GM12801 (cell line): ENCODE results near the gene FAM151A.

ENCODE experiments used
- TF ChIP-seq, protein P1 (sequence below): IDR thresholded peaks from one replicate; pipeline ENCODE4 v1.5.1; 2011; ENCODE audit warnings: control low read depth; ENCODE audit not compliant: insufficient read length; ENCODE audit errors: extremely low read depth

Gene FAM151A

GRCh38 chr1:54624466-54625464 lies 1.4 kb upstream of the FAM151A start:
- TF ChIP-seq, protein P1, sequence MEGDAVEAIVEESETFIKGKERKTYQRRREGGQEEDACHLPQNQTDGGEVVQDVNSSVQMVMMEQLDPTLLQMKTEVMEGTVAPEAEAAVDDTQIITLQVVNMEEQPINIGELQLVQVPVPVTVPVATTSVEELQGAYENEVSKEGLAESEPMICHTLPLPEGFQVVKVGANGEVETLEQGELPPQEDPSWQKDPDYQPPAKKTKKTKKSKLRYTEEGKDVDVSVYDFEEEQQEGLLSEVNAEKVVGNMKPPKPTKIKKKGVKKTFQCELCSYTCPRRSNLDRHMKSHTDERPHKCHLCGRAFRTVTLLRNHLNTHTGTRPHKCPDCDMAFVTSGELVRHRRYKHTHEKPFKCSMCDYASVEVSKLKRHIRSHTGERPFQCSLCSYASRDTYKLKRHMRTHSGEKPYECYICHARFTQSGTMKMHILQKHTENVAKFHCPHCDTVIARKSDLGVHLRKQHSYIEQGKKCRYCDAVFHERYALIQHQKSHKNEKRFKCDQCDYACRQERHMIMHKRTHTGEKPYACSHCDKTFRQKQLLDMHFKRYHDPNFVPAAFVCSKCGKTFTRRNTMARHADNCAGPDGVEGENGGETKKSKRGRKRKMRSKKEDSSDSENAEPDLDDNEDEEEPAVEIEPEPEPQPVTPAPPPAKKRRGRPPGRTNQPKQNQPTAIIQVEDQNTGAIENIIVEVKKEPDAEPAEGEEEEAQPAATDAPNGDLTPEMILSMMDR = no peak

- TF ChIP-seq, protein P1 = no peak
These were observed 3.6 kb downstream of the FAM151A start for GRCh38 chr1:54619749-54620148.

DNA sequence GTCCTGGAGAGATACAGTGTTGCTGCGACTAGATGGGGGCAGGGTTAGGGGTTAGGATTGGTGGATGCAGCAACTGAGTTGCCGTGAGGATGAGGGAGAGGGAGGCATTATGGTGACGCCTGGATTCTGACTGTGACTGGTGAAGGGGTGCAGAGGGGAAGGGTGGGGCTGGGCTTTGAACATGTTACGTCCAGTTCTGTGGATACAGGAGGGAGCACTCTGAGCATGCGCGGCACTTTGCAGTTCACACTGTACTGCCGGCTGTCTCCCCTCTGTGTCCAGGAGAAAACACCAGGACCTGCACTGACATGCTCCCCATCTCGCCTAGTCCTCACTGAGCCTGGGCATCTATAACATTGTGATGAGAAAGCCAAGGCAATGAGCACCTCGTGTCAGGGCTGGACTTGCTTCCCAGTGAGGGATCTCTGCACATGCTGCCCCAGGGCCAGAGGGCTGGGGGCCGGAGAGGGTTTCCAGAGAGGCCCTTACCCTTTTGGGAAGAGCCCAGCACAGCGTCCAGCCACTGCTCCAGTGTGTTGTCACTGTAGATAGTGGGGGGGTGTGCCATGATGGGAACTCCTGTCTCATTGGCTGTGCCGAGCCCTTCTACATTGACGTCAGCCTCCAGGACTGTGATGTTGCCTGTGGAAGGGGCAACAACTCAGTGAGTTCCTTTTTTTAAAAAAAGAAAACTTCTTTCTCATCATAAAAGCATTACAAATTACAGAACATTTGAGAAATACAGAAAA lies 7.6 kb downstream of the FAM151A start:
- TF ChIP-seq, protein P1 = no peak

- TF ChIP-seq, protein P1 = no peak
These were observed 8.8 kb downstream of the FAM151A start for GRCh38 chr1:54614563-54614962.

GRCh38 chr1:54614024-54614423 lies 9.3 kb downstream of the FAM151A start:
- TF ChIP-seq, protein P1 = no peak

GRCh38 chr1:54611621-54612020 lies 11.7 kb downstream of the FAM151A start:
- TF ChIP-seq, protein P1 = no peak
